GM21367 (cell line): ENCODE data around the gene MAP4K1.

ENCODE experiments used
- ATAC-seq: cut with Tn5 transposase; IDR thresholded peaks from one replicate; pipeline ENCODE4 v1.9.1; 2021; ENCODE audit not compliant: unreplicated experiment

The MAP4K1 gene

GRCh38 chr19:38617764-38618589 is at the start of gene MAP4K1:
Gene MAP4K1, minus strand, starts transcription at chr19:38617953. Its CDS starts 58 bp downstream, at chr19:38617895.
- peak; percentile 40 for ATAC-seq

GRCh38 chr19:38666663-38667511 is 49.1 kb upstream of the MAP4K1 start:
- ATAC-seq, result no peak

GRCh38 chr19:38665950-38666662 is 48.4 kb upstream of the MAP4K1 start:
- ATAC-seq, result no peak

- ATAC-seq, result no peak
These were observed 47.6 kb upstream of the MAP4K1 start for GRCh38 chr19:38665219-38665931.

- ATAC-seq, result no peak
These were observed 46.9 kb upstream of the MAP4K1 start for GRCh38 chr19:38664503-38665211.

- ATAC-seq, result no peak
These were observed 46.3 kb upstream of the MAP4K1 start for GRCh38 chr19:38663957-38664502.

- ATAC-seq, result no peak
These were observed 45.5 kb upstream of the MAP4K1 start for GRCh38 chr19:38663156-38663651.

- ATAC-seq, result no peak
These were observed 44.9 kb upstream of the MAP4K1 start for GRCh38 chr19:38662537-38663155.

GRCh38 chr19:38661996-38662395 is 44.2 kb upstream of the MAP4K1 start:
- no peak for ATAC-seq

GRCh38 chr19:38661136-38661535 is 43.4 kb upstream of the MAP4K1 start:
- no peak for ATAC-seq

- no peak for ATAC-seq
These were observed 43.0 kb upstream of the MAP4K1 start for GRCh38 chr19:38660724-38661123.

- ATAC-seq, result no peak
These were observed 40.9 kb upstream of the MAP4K1 start for GRCh38 chr19:38658462-38659306.

GRCh38 chr19:38657633-38658222 is 40.0 kb upstream of the MAP4K1 start:
- no peak for ATAC-seq

GRCh38 chr19:38656171-38656981 is 38.6 kb upstream of the MAP4K1 start:
- ATAC-seq, result no peak

- no peak for ATAC-seq
These were observed 37.5 kb upstream of the MAP4K1 start for GRCh38 chr19:38655148-38655824.

GRCh38 chr19:38654628-38655055 is 36.9 kb upstream of the MAP4K1 start:
- ATAC-seq, result no peak
